Effector CD8-positive, alpha-beta T cell (primary cell): ENCODE data around the gene CTAGE9.

Experiments
- DNase-seq: peaks from one replicate; lab custom pipeline; 2025; lab: John Stamatoyannopoulos, UW

CTAGE9 gene

DNA sequence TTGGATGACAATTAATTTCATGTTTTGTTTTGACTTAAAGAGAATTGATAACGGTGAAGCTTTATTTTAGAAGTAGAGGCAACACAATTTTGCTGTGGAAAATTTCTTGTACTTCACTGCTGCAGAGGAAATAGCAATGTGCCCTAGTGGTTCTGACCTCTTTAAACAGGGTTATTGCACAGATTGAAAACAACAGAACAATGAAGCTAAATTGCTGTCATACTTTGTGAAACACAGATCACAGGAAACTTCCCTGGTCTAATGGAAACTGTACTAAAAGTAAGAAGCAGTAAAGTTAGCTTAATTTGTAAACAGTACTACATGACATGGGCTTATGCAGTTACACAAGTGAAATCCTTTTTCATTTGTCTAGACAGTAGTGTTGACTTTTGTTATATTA, 40.9 kb downstream of the CTAGE9 start:
- DNase-seq = no peak

DNA sequence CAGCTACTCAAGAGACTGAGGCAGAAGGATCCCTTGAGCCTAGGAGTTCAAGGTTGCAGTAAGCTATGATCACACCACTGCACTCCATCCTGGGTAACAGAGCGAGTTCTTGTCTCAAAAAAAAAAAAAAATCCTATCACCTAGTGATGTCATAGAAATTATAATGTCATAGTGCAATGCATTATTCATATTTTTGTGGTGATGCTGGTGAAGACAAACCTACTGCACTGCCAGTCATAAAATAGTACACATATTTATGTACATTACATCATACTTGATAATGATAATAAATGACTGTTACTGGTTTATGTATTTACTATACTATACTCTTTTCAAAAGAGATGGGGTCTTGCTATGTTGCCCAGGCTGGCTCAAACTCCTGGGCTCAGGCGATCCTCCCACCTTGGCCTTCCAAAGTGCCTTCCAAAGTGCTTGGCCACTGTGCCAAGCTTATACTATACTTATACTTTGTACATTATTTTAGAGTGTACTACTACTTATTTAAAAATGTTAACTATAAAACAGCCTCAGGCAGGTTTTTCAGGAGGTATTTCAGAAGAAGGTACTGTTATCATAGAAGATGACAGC, 47.1 kb downstream of the CTAGE9 start:
- no peak for DNase-seq

DNA sequence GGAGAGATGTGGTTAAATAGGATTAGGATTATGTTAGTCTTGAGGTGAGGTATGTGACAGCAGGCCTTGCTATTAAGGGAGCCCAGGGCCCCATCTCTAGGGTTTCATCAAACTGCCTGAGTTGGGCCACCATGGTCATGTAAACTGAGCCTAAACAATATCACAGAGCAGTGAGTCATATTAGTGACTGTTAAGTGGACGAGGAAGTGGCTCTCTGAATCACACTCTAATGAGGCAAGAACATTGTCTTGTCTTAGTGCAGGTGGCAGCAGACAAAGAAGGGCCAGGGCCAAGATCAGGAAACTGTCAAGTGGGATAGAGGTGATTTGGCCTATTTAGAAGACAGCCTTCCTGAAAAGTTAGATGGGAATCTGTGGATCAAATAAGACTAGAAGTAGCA, 50.6 kb downstream of the CTAGE9 start:
- no peak for DNase-seq
